LoVo (cell line): ENCODE measurements around the gene JSRP1.

Source experiments
- DNase-seq: peaks from one replicate; pipeline ENCODE4 v3.0.0-alpha.2; 2016; ENCODE audit warnings: low spot score

Gene JSRP1

GRCh38 chr19:2232286-2233151 is 23.7 kb downstream of the JSRP1 start:
- no peak for DNase-seq

- no peak for DNase-seq
These were observed 24.5 kb downstream of the JSRP1 start for GRCh38 chr19:2231621-2232221.

- DNase-seq, result no peak
These were observed 25.2 kb downstream of the JSRP1 start for GRCh38 chr19:2230807-2231533.

- no peak for DNase-seq
These were observed 26.1 kb downstream of the JSRP1 start for GRCh38 chr19:2230033-2230531.

- no peak for DNase-seq
These were observed 26.8 kb downstream of the JSRP1 start for GRCh38 chr19:2229103-2230032.

GRCh38 chr19:2228157-2229030 is 27.8 kb downstream of the JSRP1 start:
- no peak for DNase-seq

GRCh38 chr19:2227415-2228156 is 28.6 kb downstream of the JSRP1 start:
- no peak for DNase-seq

GRCh38 chr19:2226840-2227360 is 29.3 kb downstream of the JSRP1 start:
- DNase-seq, result no peak

- DNase-seq, result no peak
These were observed 30.0 kb downstream of the JSRP1 start for GRCh38 chr19:2226051-2226839.

- DNase-seq, result no peak
These were observed 30.7 kb downstream of the JSRP1 start for GRCh38 chr19:2225415-2226050.

GRCh38 chr19:2224754-2225349 is 31.4 kb downstream of the JSRP1 start:
- DNase-seq, result no peak

GRCh38 chr19:2223959-2224358 is 32.3 kb downstream of the JSRP1 start:
- DNase-seq, result no peak

- no peak for DNase-seq
These were observed 32.8 kb downstream of the JSRP1 start for GRCh38 chr19:2223391-2223790.

GRCh38 chr19:2221918-2222317 is 34.3 kb downstream of the JSRP1 start:
- no peak for DNase-seq

GRCh38 chr19:2221250-2221831 is 34.9 kb downstream of the JSRP1 start:
- DNase-seq, result no peak

- no peak for DNase-seq
These were observed 36.5 kb downstream of the JSRP1 start for GRCh38 chr19:2219726-2220125.

GRCh38 chr19:2217591-2217990 is 38.6 kb downstream of the JSRP1 start:
- DNase-seq, result no peak
